ENCODE measurements around the gene MSANTD1. TPM values are rescaled to one million over a fixed set of nuclear protein-coding genes. Genes with fewer than 3 reads are reported as not detected.

Gene MSANTD1
- total RNA-seq, 1 experiment from 2014 or later: 0.77 TPM

DNA sequence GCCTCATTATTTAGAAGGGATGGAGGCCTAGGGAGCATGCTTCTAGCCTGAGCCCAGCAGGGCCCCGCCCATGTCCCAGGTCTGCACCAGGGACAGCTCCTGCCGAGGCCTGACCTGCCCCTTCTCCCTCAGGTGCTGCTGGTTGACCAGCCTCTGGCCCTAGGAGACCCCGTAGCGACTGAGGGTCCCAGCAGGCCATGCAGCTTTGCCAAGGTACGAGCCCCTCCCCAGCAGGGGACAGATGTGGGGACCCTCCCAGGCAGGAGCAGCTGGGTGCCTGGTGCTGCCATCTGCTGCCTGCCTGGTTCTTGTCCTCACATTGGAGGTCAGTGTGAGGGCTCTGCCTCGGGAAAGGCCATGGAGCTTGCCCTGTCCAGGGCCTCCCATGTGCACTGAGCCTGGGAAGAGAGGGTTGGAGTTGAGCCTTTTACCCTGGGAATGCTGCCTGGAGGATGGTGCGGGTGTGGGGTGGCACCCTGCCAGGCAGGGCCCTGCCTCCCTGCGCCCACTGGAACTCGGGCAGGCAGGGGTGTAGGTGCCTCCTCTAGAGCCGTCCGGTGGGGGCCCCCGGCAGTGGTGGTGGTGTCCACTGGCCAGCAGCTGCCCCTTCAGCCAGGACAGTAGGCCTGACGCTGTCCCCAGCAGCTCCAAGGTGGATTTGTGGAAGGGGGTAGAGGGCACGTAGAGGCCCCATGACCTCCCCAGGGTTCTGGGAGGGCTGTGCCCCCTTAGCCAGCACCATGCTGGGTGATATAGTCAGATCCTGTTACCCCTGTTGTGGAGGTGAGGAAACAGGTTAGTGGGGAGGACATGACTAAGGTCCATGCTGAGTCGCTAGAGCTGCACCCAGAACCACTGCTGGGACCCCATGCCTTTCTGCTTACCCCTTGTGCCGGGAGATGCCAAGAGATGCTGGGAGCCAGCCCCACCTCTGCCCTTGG, 2.2 kb upstream of the MSANTD1 start:
- POLR2A ChIA-PET (ENCODE audit: unreplicated experiment): no interaction called here
- H3K79me2 ChIP-seq (ENCODE audit: low read length): no peaks in the 10 kb centered on the region
- intact Hi-C loops (cut with micrococcal nuclease): no loop called here
- H3K36me3 ChIP-seq (ENCODE audit: low read depth, low read length): no peaks in the 10 kb centered on the region
- no peaks in the 10 kb centered on the region for H3K9me3 ChIP-seq (ENCODE audit: low read length)
- no peaks in the 10 kb centered on the region for H3F3A ChIP-seq (ENCODE audit: low read length, unreplicated experiment)
- CTCF ChIA-PET: interaction anchor here (0.6 kb wide), 1 partner anchor 44 kb away, joined by 4 read pairs; no protein-coding TSS in a partner anchor
- ATAC-seq: peak; percentile 35; the same call in 1 of the 2 replicates
- TF ChIP-seq EZH2phosphoT487 (IDR thresholded peaks at IDR 0.05; ENCODE audit: borderline replicate concordance, low read length): no peak
- no peak for TF ChIP-seq EZH2 (IDR thresholded peaks at IDR 0.05; ENCODE audit: low read length, unreplicated experiment)
- TF ChIP-seq, protein P1, sequence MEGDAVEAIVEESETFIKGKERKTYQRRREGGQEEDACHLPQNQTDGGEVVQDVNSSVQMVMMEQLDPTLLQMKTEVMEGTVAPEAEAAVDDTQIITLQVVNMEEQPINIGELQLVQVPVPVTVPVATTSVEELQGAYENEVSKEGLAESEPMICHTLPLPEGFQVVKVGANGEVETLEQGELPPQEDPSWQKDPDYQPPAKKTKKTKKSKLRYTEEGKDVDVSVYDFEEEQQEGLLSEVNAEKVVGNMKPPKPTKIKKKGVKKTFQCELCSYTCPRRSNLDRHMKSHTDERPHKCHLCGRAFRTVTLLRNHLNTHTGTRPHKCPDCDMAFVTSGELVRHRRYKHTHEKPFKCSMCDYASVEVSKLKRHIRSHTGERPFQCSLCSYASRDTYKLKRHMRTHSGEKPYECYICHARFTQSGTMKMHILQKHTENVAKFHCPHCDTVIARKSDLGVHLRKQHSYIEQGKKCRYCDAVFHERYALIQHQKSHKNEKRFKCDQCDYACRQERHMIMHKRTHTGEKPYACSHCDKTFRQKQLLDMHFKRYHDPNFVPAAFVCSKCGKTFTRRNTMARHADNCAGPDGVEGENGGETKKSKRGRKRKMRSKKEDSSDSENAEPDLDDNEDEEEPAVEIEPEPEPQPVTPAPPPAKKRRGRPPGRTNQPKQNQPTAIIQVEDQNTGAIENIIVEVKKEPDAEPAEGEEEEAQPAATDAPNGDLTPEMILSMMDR (conservative IDR thresholded peaks at IDR 0.05; ENCODE audit: low read depth, low read length): 0 out of 2 replicates have a peak, but pooled peaks have one; percentile 17
- no peak overlapping the region for H3K27ac ChIP-seq (ENCODE audit: low read length)
- no peaks in the 10 kb centered on the region for H3K4me1 ChIP-seq (ENCODE audit: insufficient read depth, low read length)
- no peak overlapping the region for H3K9ac ChIP-seq (ENCODE audit: low read length)
- no TSS peak for BruUV-seq (replicated peaks)
- no peaks in the 10 kb centered on the region for H3K9me2 ChIP-seq (replicated peaks; ENCODE audit: low read length)
- no peaks in the 10 kb centered on the region for H3K27me3 ChIP-seq (ENCODE audit: low read length)
- H3K4me3 ChIP-seq (ENCODE audit: low read length): no peak overlapping the region
- DNase-seq: no peak
- no peak overlapping the region for H3K4me2 ChIP-seq (ENCODE audit: low read length)
- no peaks in the 10 kb centered on the region for H4K20me1 ChIP-seq (ENCODE audit: low read length)
- no peak overlapping the region for H2AFZ ChIP-seq (ENCODE audit: low read length)

DNA sequence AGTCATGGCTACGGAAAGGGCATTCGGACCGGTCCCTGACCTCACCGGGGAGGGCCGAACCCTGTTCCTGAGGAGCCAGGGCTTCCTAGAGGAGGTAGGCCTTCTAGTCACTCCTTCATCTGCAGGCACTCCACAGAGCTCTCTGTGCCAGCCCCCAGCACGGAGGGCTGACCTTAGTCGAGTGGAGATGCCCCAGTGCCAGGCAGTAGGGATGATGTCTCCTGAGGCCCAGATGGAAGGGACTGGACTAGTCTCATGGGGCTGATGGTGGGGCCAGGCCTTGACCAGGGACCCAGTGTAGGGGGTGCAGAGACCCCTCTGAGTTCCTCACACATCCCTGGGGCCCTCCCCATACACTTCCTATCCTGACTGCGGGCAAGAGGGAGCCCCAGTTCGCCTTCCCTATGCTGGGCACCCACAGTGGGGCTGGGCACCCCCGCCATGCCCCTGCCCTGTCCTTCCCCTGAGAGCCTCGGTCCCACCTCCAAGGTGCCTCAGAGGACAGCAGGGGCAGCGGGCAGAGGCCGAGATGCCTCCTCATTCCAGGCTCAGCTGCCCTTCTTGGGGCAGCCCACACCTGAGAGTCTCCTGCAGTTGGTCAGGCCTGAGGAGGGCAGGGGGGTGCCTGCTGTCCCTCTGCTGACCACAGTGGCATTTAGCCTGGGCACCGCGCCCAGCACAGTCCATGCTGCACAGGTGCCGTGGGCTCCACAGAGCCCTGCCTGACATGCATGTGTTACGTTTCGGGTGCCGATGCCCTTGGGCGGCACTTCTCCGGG, 1.4 kb upstream of the MSANTD1 start:
- no peaks in the 10 kb centered on the region for H3K79me2 ChIP-seq (ENCODE audit: low read length)
- H3K27me3 ChIP-seq (ENCODE audit: low read length): no peaks in the 10 kb centered on the region
- TF ChIP-seq EZH2phosphoT487 (IDR thresholded peaks at IDR 0.05; ENCODE audit: borderline replicate concordance, low read length): no peak
- no peak for TF ChIP-seq EZH2 (IDR thresholded peaks at IDR 0.05; ENCODE audit: low read length, unreplicated experiment)
- TF ChIP-seq, protein P1 (conservative IDR thresholded peaks at IDR 0.05; ENCODE audit: low read depth, low read length): no peak
- ChIA-PET CTCF (no interaction called here), POLR2A (ENCODE audit: unreplicated experiment) (no interaction called here)
- no TSS peak for BruUV-seq (replicated peaks)
- H3K36me3 ChIP-seq (ENCODE audit: low read depth, low read length): no peaks in the 10 kb centered on the region
- H3K4me1 ChIP-seq (ENCODE audit: insufficient read depth, low read length): no peaks in the 10 kb centered on the region
- DNase-seq: no peak
- no peak overlapping the region for H3K9ac ChIP-seq (ENCODE audit: low read length)
- no peak overlapping the region for H3K4me2 ChIP-seq (ENCODE audit: low read length)
- ATAC-seq: no peak
- H4K20me1 ChIP-seq (ENCODE audit: low read length): no peaks in the 10 kb centered on the region
- intact Hi-C loops (cut with micrococcal nuclease): no loop called here
- no peaks in the 10 kb centered on the region for H3K9me2 ChIP-seq (replicated peaks; ENCODE audit: low read length)
- H3K27ac ChIP-seq (ENCODE audit: low read length): no peak overlapping the region
- no peak overlapping the region for H2AFZ ChIP-seq (ENCODE audit: low read length)
- no peaks in the 10 kb centered on the region for H3F3A ChIP-seq (ENCODE audit: low read length, unreplicated experiment)
- no peak overlapping the region for H3K4me3 ChIP-seq (ENCODE audit: low read length)
- no peaks in the 10 kb centered on the region for H3K9me3 ChIP-seq (ENCODE audit: low read length)

All from PC-3 (cell line).